ENCODE results near the gene TUBB1. TPM values are rescaled to one million over a fixed set of nuclear protein-coding genes. Genes with fewer than 3 reads are reported as not detected.

The TUBB1 gene
- total RNA-seq, 6 experiments from 2014 or later = 0.06 to 1.5 (median 0.31) TPM; not detected in 1

GRCh38 chr20:59028812-59029211, 9.6 kb downstream of the TUBB1 start:
- ATAC-seq = no peak
- WGBS (ENCODE audit: insufficient coverage, low coverage, low lambda C conversion rate, missing lambda C conversion rate) = 57% methylated on average over 1 of the region's 2 CpGs
- intact Hi-C loops (cut with DNase I) = no loop called here
- TF ChIP-seq CTCF (IDR thresholded peaks at IDR 0.05) (no peak), POLR2A (IDR thresholded peaks at IDR 0.05) (no peak)
- no peak overlapping the region for H3K4me3 ChIP-seq
- H3K36me3 ChIP-seq = peaks cover 4 to 56% (median 15%) of the 10 kb centered on the region in 4 donors
- no peak for DNase-seq
- peaks cover 0 to 39% (median 14%) of the 10 kb centered on the region in 4 donors for H3K4me1 ChIP-seq
- H3K27me3 ChIP-seq = no peaks in the 10 kb centered on the region
- no peak overlapping the region for H3K27ac ChIP-seq
- H3K9me3 ChIP-seq = no peaks in the 10 kb centered on the region

- intact Hi-C loops (cut with DNase I) = no loop called here
- WGBS (ENCODE audit: insufficient coverage, low coverage, low lambda C conversion rate, missing lambda C conversion rate) = 55% methylated on average over 7 of the region's 7 CpGs
- no peaks in the 10 kb centered on the region for H3K9me3 ChIP-seq
- peak overlapping the region; percentile 57 to 95 (median 93) for H3K4me3 ChIP-seq
- H3K4me1 ChIP-seq = peaks cover 0 to 33% (median 14%) of the 10 kb centered on the region in 4 donors
- H3K36me3 ChIP-seq = peaks cover 5 to 55% (median 23%) of the 10 kb centered on the region in 4 donors
- no peak for ATAC-seq
- no peak for DNase-seq
- peak overlapping the region in 1 of 3 donors; percentile 80 for H3K27ac ChIP-seq
- TF ChIP-seq POLR2A (IDR thresholded peaks at IDR 0.05) = no peak
- H3K27me3 ChIP-seq = no peaks in the 10 kb centered on the region
These were observed 11.8 kb downstream of the TUBB1 start for GRCh38 chr20:59030911-59031563.

- ATAC-seq (no peak), DNase-seq (no peak)
- Histone ChIP-seq H3K36me3 (peaks cover 8 to 56% (median 27%) of the 10 kb centered on the region in 4 donors), H3K27ac (peak overlapping the region; percentile 78 to 81 (median 80)), H3K4me1 (peaks cover 0 to 33% (median 14%) of the 10 kb centered on the region in 4 donors), H3K27me3 (no peaks in the 10 kb centered on the region), H3K4me3 (peak overlapping the region; percentile 57 to 95 (median 93)), H3K9me3 (no peaks in the 10 kb centered on the region)
- TF ChIP-seq POLR2A (IDR thresholded peaks at IDR 0.05) (no peak), CTCF (IDR thresholded peaks at IDR 0.05) (no peak)
- WGBS (ENCODE audit: insufficient coverage, low coverage, low lambda C conversion rate, missing lambda C conversion rate) = 16% methylated on average over 8 of the region's 13 CpGs
- intact Hi-C loops (cut with DNase I) = no loop called here
These were observed 12.4 kb downstream of the TUBB1 start for GRCh38 chr20:59031564-59032022.

GRCh38 chr20:59032023-59032712, 12.9 kb downstream of the TUBB1 start, which contains the start of gene ATP5F1E:
Gene ATP5F1E (minus strand): TSS chr20:59032335. CDS start chr20:59032251, 84 bp downstream.
- Histone ChIP-seq H3K4me3 (peak within 1 kb of the TSS; percentile 57 to 95 (median 93)), H3K27ac (peak within 1 kb of the TSS; percentile 78 to 81 (median 80)), H3K27me3 (no peaks in the 10 kb centered on the region), H3K36me3 (peaks cover 8 to 59% (median 32%) of the 10 kb centered on the region in 4 donors), H3K4me1 (peaks cover 0 to 33% (median 14%) of the 10 kb centered on the region in 4 donors), H3K9me3 (no peaks in the 10 kb centered on the region)
- peak; percentile 99 to 100 (median 100) for ATAC-seq
- intact Hi-C loops (cut with DNase I) = no loop called here
- peak; percentile 97 for DNase-seq
- TF ChIP-seq POLR2A (IDR thresholded peaks at IDR 0.05) (peak; percentile 91), CTCF (IDR thresholded peaks at IDR 0.05) (no peak)
- WGBS (ENCODE audit: insufficient coverage, low coverage, low lambda C conversion rate, missing lambda C conversion rate) = under 1% methylated on average over 33 of the region's 86 CpGs

GRCh38 chr20:59032713-59033059, 13.5 kb downstream of the TUBB1 start:
- Histone ChIP-seq H3K27ac (peak overlapping the region in 2 of 3 donors; percentile 78 to 80), H3K36me3 (peaks cover 11 to 59% (median 37%) of the 10 kb centered on the region in 4 donors)
- WGBS (ENCODE audit: insufficient coverage, low coverage, low lambda C conversion rate, missing lambda C conversion rate) = 0% methylated on average over 11 of the region's 13 CpGs

More at GRCh38 chr20:59032713-59033059, 13.5 kb downstream of the TUBB1 start:
- peak in 3 of 4 donors; percentile 2 to 8 (median 5) for ATAC-seq
- H3K9me3 ChIP-seq = no peaks in the 10 kb centered on the region
- intact Hi-C loops (cut with DNase I) = no loop called here
- no peaks in the 10 kb centered on the region for H3K27me3 ChIP-seq
- peaks cover 0 to 33% (median 14%) of the 10 kb centered on the region in 4 donors for H3K4me1 ChIP-seq
- DNase-seq = no peak
- no peak for TF ChIP-seq POLR2A (IDR thresholded peaks at IDR 0.05)
- TF ChIP-seq CTCF (IDR thresholded peaks at IDR 0.05) = peak in 1 of 4 donors; percentile 21
- peak overlapping the region; percentile 57 to 95 (median 93) for H3K4me3 ChIP-seq
